NCI-H2196 treated with DMSO at 0.1 percent for 48 hours (cell line): Measurements from ENCODE around the gene IRF5.
"Not testable (repeated sequence)": the region's sequence is repeated elsewhere in the genome, so short reads cannot be mapped to it uniquely, and the experiment has no call there.

Experiments used
- DNase-seq: peaks from one replicate; lab custom pipeline; 2025; ENCODE audit not compliant: unreplicated experiment; lab: John Stamatoyannopoulos, UW

The IRF5 gene

GRCh38 chr7:128937271-128937646, 468 bp upstream of the IRF5 start:
- DNase-seq = no peak

- DNase-seq = no peak
These were observed 882 bp downstream of the IRF5 start for GRCh38 chr7:128938544-128939074.

GRCh38 chr7:128939075-128939860, 1.5 kb downstream of the IRF5 start:
- no peak for DNase-seq

- no peak for DNase-seq
These were observed 2.2 kb downstream of the IRF5 start for GRCh38 chr7:128939861-128940410.

GRCh38 chr7:128940494-128941322, 3.0 kb downstream of the IRF5 start:
- no peak for DNase-seq

GRCh38 chr7:128941323-128941890, 3.7 kb downstream of the IRF5 start:
- no peak for DNase-seq

GRCh38 chr7:128941946-128942526, 4.3 kb downstream of the IRF5 start:
- DNase-seq = no peak

GRCh38 chr7:128943251-128943650, 5.5 kb downstream of the IRF5 start:
- DNase-seq = not testable (repeated sequence)

- DNase-seq = no peak
These were observed 6.9 kb downstream of the IRF5 start for GRCh38 chr7:128944487-128945236.

- DNase-seq = no peak
These were observed 8.1 kb downstream of the IRF5 start for GRCh38 chr7:128945668-128946366.

GRCh38 chr7:128946936-128947830, 9.5 kb downstream of the IRF5 start:
- DNase-seq = no peak

- DNase-seq = no peak
These were observed 10.1 kb downstream of the IRF5 start for GRCh38 chr7:128947854-128948253.

GRCh38 chr7:128948312-128948973, 10.7 kb downstream of the IRF5 start:
- no peak for DNase-seq

GRCh38 chr7:128948976-128949760, 11.4 kb downstream of the IRF5 start:
- DNase-seq = no peak

- DNase-seq = no peak
These were observed 13.6 kb downstream of the IRF5 start for GRCh38 chr7:128951296-128951695.

- DNase-seq = no peak
These were observed 16.4 kb downstream of the IRF5 start for GRCh38 chr7:128954150-128954549.
